Mononuclear cell (primary cell): ENCODE results near the gene HS6ST2. TPM values are rescaled to one million over a fixed set of nuclear protein-coding genes. Genes with fewer than 3 reads are reported as not detected.

Source experiments
- H3K27me3 ChIP-seq: 2 replicates; pipeline ENCODE4 v1.6.0; 2011; ENCODE audit warnings: low read length, control low read depth; ENCODE audit not compliant: insufficient read depth
- H3K4me1 ChIP-seq: 2 replicates; pipeline ENCODE4 v1.5.1; 2011; ENCODE audit warnings: mild to moderate bottlenecking, low read length, control low read depth; ENCODE audit not compliant: insufficient read depth
- H3K4me3 ChIP-seq: 2 replicates; pipeline ENCODE4 v1.5.1; 2011; ENCODE audit warnings: mild to moderate bottlenecking, low read length, moderate library complexity
- H3K9me3 ChIP-seq: 2 replicates; pipeline ENCODE4 v1.5.1; 2011; ENCODE audit warnings: low read depth, mild to moderate bottlenecking, control low read depth, low read length
- total RNA-seq: library from RNA; depleted of rRNA; stranded (reverse); fragments of >200 nt; gene quantifications from one replicate; pipeline ENCODE4 v1.2.3, GENCODE V29; 2012

Gene HS6ST2
- total RNA-seq, 1 donor: not detected

GRCh38 chrX:132603700-132604286 is 354.6 kb downstream of the HS6ST2 start:
- H3K27me3 ChIP-seq: no peaks in the 10 kb centered on the region
- H3K4me1 ChIP-seq: no peaks in the 10 kb centered on the region
- no peaks in the 10 kb centered on the region for H3K9me3 ChIP-seq
- no peak overlapping the region for H3K4me3 ChIP-seq

DNA sequence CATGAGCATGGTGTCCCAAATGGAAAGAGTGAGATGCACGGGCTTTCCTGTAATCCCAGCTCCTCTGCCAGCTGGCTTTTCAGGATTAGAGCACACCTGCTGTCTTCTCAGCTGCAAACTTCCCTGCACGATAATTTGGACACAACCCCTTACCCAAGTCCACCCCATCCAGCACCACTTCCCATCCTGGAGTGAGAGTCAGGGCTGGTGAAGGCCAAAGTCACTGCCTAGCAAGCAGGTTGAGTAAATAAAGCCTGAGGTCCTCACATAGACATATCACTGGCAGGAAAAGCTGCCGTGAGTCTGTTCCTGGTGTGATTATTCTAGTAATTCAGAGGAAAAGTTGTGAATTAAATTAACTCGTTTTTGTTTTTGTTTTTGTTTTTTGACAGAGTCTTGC is 355.7 kb downstream of the HS6ST2 start:
- no peaks in the 10 kb centered on the region for H3K9me3 ChIP-seq
- H3K4me3 ChIP-seq: no peak overlapping the region

GRCh38 chrX:132594999-132595398 is 363.4 kb downstream of the HS6ST2 start:
- Histone ChIP-seq H3K9me3 (no peaks in the 10 kb centered on the region), H3K4me3 (no peak overlapping the region), H3K4me1 (no peaks in the 10 kb centered on the region), H3K27me3 (no peaks in the 10 kb centered on the region)

More for the DNA sequence above, 355.7 kb downstream of the HS6ST2 start:
- no peaks in the 10 kb centered on the region for H3K27me3 ChIP-seq
- H3K4me1 ChIP-seq: no peaks in the 10 kb centered on the region

DNA sequence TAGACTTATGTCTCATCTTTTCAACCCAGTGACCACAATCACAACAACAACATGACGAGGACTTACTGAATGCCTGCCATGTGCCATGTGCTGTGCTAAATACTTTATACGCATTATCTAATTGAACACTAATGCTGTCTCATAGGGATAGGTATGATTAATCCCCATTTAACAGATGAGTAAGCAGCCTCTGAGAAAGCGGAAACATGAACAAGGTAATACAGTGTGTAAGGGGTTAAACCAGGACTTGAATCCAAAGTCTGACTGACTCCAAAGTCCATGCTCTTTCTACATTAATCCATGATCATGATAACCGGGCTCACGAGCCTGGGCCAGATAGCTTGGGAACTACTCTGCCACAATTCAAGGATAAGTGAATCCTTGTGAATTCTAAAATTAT is 364.3 kb downstream of the HS6ST2 start:
- Histone ChIP-seq H3K9me3 (no peaks in the 10 kb centered on the region), H3K4me1 (no peaks in the 10 kb centered on the region), H3K27me3 (no peaks in the 10 kb centered on the region), H3K4me3 (no peak overlapping the region)

- Histone ChIP-seq H3K9me3 (no peaks in the 10 kb centered on the region), H3K4me3 (no peak overlapping the region), H3K27me3 (no peaks in the 10 kb centered on the region), H3K4me1 (no peaks in the 10 kb centered on the region)
Measured at GRCh38 chrX:132592880-132593279, 365.5 kb downstream of the HS6ST2 start.

DNA sequence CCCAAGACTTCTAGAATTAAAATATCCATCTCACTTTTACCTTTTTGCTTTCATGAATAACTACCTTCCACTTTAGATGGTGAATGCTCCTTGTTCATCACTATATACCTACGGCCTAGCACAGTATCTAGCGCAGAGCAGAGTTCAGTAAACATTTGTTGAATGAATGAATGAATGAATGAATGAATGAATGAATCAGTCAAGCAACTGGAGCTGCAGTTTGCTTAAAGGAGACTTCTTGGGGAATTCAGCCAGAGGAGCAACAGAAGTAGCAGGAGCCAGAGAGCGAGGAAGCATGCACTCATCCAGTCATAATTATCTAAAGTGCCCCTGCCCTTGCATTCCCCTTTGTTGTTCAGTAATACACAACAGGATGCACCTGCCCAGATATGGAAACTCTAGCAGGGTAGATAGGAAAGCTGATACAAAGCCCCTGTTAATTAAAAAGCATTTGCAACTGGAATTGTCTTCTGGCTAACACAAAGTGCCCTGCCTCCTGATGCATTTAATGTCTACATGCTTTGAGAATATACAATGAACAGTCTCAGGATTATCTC is 366.6 kb downstream of the HS6ST2 start:
- Histone ChIP-seq H3K4me3 (no peak overlapping the region), H3K4me1 (no peaks in the 10 kb centered on the region), H3K9me3 (no peaks in the 10 kb centered on the region), H3K27me3 (no peaks in the 10 kb centered on the region)

GRCh38 chrX:132590350-132591026 is 367.9 kb downstream of the HS6ST2 start:
- no peaks in the 10 kb centered on the region for H3K27me3 ChIP-seq
- no peak overlapping the region for H3K4me3 ChIP-seq
- no peaks in the 10 kb centered on the region for H3K4me1 ChIP-seq
- H3K9me3 ChIP-seq: no peaks in the 10 kb centered on the region

GRCh38 chrX:132584936-132585335 is 373.5 kb downstream of the HS6ST2 start:
- no peak overlapping the region for H3K4me3 ChIP-seq

GRCh38 chrX:132576939-132577338 is 381.5 kb downstream of the HS6ST2 start:
- Histone ChIP-seq H3K4me1 (no peaks in the 10 kb centered on the region), H3K27me3 (no peaks in the 10 kb centered on the region), H3K4me3 (no peak overlapping the region), H3K9me3 (no peaks in the 10 kb centered on the region)

More at GRCh38 chrX:132584936-132585335, 373.5 kb downstream of the HS6ST2 start:
- H3K4me1 ChIP-seq: no peaks in the 10 kb centered on the region
- no peaks in the 10 kb centered on the region for H3K9me3 ChIP-seq
- H3K27me3 ChIP-seq: no peaks in the 10 kb centered on the region

Other genes starting within 250 kb of the HS6ST2 start
- not detected for gene USP26, start 138.5 kb upstream of the HS6ST2 start, total RNA-seq